ENCODE results near the gene TNFAIP2. TPM values are rescaled to one million over a fixed set of nuclear protein-coding genes. Genes with fewer than 3 reads are reported as not detected.

TNFAIP2 gene, protein sequence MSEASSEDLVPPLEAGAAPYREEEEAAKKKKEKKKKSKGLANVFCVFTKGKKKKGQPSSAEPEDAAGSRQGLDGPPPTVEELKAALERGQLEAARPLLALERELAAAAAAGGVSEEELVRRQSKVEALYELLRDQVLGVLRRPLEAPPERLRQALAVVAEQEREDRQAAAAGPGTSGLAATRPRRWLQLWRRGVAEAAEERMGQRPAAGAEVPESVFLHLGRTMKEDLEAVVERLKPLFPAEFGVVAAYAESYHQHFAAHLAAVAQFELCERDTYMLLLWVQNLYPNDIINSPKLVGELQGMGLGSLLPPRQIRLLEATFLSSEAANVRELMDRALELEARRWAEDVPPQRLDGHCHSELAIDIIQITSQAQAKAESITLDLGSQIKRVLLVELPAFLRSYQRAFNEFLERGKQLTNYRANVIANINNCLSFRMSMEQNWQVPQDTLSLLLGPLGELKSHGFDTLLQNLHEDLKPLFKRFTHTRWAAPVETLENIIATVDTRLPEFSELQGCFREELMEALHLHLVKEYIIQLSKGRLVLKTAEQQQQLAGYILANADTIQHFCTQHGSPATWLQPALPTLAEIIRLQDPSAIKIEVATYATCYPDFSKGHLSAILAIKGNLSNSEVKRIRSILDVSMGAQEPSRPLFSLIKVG
- total RNA-seq = 100 to 1,000 TPM in 1 of 6 experiments, 10 to 100 TPM in 5; 23.2 to 122 (median 32.6) TPM
- long read RNA-seq, partial matches to known transcripts = 0 of 2 reads
- long read RNA-seq, other reads (novel, unspliced or antisense) = 2 of 2 reads

GRCh38 chr14:103122947-103123633, at the start of gene TNFAIP2:
TNFAIP2 (plus strand) TSS chr14:103123461; CDS start chr14:103126458, 2,997 bp downstream.
- Histone ChIP-seq H3K9me3 (no peaks in the 10 kb centered on the region), H3K4me1 (peaks cover 0 to 65% (median 24%) of the 10 kb centered on the region in 4 donors), H3K4me3 (peak within 1 kb of the TSS; percentile 60 to 74 (median 63)), H3K36me3 (no peaks in the 10 kb centered on the region), H3K27ac (peak within 1 kb of the TSS; percentile 68 to 94 (median 70)), H3K27me3 (no peaks in the 10 kb centered on the region)
- WGBS (ENCODE audit: insufficient coverage, low coverage, low lambda C conversion rate, missing lambda C conversion rate) = no CpG with 5 or more reads among the region's 74 CpGs
- ATAC-seq (peak; percentile 32 to 49 (median 42)), DNase-seq (peak; percentile 77 to 83 (median 80))
- no peak for TF ChIP-seq CTCF (IDR thresholded peaks at IDR 0.05)
- TF ChIP-seq POLR2A (IDR thresholded peaks at IDR 0.05) = peak; percentile 87
- intact Hi-C loops (cut with DNase I) = no loop called here

DNA sequence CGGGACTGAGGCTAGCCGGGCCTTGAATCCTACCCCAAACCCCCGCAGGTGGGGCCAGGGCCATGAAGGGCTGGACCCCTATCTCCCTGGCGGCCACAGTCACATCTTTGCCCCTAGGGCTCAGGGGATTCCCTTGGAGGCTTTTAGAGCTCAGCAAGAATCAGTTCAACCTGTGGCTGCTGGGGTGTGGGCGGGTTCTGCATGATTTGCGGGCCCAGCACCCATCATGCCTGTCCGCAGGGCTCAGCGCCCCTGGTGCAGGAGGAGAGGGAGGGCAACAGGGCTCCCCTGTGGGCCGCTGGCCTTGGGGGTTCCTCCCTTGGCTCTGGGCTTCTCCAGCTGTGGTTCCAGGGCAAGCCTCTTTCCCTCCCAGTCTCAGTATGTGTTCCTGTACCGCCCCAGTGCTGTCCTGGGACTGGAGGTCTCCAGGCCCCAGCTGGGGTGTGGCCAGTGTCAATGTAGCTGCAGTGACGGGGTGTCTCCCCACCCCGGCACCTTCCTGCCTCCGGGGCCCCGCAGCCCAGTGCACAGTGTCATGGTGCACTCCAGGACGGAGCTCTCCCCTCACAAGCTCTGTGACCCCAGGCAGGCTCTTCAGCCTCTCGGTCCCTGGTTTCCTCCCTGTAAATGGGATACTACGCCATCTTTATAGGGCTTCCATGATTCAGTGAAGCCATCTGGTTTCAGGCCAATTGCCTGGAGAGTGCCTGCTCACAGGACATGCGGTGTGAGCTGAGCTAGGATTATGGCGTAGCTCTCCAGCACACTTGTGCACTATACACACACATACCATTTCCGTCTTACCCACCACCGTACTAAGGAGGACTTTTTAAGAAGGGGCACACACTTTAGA, 49.2 kb upstream of the TNFAIP2 start:
- Histone ChIP-seq H3K4me3 (no peak overlapping the region), H3K27ac (no peak overlapping the region), H3K36me3 (no peaks in the 10 kb centered on the region), H3K4me1 (peaks cover 0 to 8% (median 0%) of the 10 kb centered on the region in 4 donors), H3K9me3 (no peaks in the 10 kb centered on the region), H3K27me3 (no peaks in the 10 kb centered on the region)
- intact Hi-C loops (cut with DNase I) = loop anchor here in 1 of 2 donors (10.0 kb wide), 1 partner anchor 221 kb away; no protein-coding TSS in a partner anchor
- no peak for DNase-seq
- no peak for ATAC-seq
- 72% methylated on average over 6 of the region's 21 CpGs for WGBS (ENCODE audit: insufficient coverage, low coverage, low lambda C conversion rate, missing lambda C conversion rate)
- no peak for TF ChIP-seq CTCF (IDR thresholded peaks at IDR 0.05)
- TF ChIP-seq POLR2A (IDR thresholded peaks at IDR 0.05) = no peak

DNA sequence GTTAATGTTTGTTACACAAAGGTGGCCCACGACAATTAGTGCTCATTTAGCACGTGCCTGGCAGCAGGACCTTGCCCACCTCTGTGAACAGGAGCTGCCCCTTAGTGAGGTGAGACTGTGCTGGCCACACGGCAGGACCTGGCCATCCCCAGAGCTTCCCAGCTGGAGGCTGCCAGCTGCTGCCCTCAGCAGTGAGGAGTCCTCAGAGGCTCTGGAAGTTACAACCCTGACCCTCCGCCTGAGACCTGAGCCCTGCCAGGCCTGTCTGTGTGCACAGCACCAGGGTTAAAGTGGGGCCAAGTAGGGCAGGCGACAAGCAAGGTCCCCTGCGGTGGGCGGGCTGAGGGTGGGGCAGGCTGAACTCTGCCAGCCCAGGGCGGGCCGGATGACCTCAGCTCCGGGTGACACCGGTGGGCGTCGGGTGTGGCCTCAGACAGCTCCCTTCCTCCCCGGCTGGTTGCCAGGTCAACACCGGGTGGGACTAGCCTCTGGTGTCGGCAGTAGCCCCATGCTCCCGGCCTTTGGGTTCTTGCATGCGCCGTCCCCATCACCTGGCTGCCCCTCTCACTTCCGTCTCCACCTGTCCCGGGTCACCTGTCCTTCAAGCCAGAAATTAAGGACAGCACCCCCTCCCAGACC, 48.4 kb upstream of the TNFAIP2 start:
- Histone ChIP-seq H3K4me1 (peaks cover 0 to 8% (median 0%) of the 10 kb centered on the region in 4 donors), H3K9me3 (no peaks in the 10 kb centered on the region), H3K4me3 (peak overlapping the region; percentile 35 to 39 (median 37)), H3K27me3 (no peaks in the 10 kb centered on the region), H3K27ac (peak overlapping the region; percentile 9 to 43 (median 10)), H3K36me3 (no peaks in the 10 kb centered on the region)
- peak; percentile 69 to 84 (median 72) for DNase-seq
- ATAC-seq = peak; percentile 2 to 46 (median 15)
- intact Hi-C loops (cut with DNase I) = loop anchor here in 1 of 2 donors (10.0 kb wide), 1 partner anchor 220 kb away; no protein-coding TSS in a partner anchor
- WGBS (ENCODE audit: insufficient coverage, low coverage, low lambda C conversion rate, missing lambda C conversion rate) = 17% methylated on average over 1 of the region's 21 CpGs
- TF ChIP-seq POLR2A (IDR thresholded peaks at IDR 0.05) (no peak), CTCF (IDR thresholded peaks at IDR 0.05) (no peak)

Data from right lobe of liver (tissue), 6 donors.